GM12864 (cell line): ENCODE measurements around the gene P4HA1.
"Not testable (repeated sequence)": the region's sequence is repeated elsewhere in the genome, so short reads cannot be mapped to it uniquely, and the experiment has no call there.

Experiments
- DNase-seq: peaks from one replicate; pipeline ENCODE4 v3.0.0-alpha.2; 2011; ENCODE audit warnings: low read depth
- H3K4me3 ChIP-seq: 2 replicates; pipeline ENCODE4 v1.5.1; 2011; ENCODE audit warnings: mild to moderate bottlenecking, low read depth, low read length, control low read depth
- CTCF ChIP-seq: IDR thresholded peaks from 2 replicates; pipeline ENCODE4 v1.5.1; 2011; ENCODE audit warnings: low read depth, mild to moderate bottlenecking, moderate library complexity, low read length, control low read depth, inconsistent platforms; ENCODE audit errors: missing control alignments

Gene P4HA1

GRCh38 chr10:73044378-73045285, 52.0 kb downstream of the P4HA1 start:
- no peak for TF ChIP-seq CTCF
- no peak overlapping the region for H3K4me3 ChIP-seq
- no peak for DNase-seq

- no peak overlapping the region for H3K4me3 ChIP-seq
- TF ChIP-seq CTCF, result no peak
- no peak for DNase-seq
Observed at GRCh38 chr10:73043766-73044377, 52.8 kb downstream of the P4HA1 start.

- no peak for TF ChIP-seq CTCF
- no peak overlapping the region for H3K4me3 ChIP-seq
Observed at GRCh38 chr10:73043319-73043718, 53.3 kb downstream of the P4HA1 start.

GRCh38 chr10:73042130-73042529, 54.5 kb downstream of the P4HA1 start:
- no peak overlapping the region for H3K4me3 ChIP-seq
- TF ChIP-seq CTCF, result no peak
- DNase-seq, result no peak

More at GRCh38 chr10:73043319-73043718, 53.3 kb downstream of the P4HA1 start:
- DNase-seq, result no peak

- no peak overlapping the region for H3K4me3 ChIP-seq
- no peak for DNase-seq
- no peak for TF ChIP-seq CTCF
Observed at GRCh38 chr10:73039635-73040034, 57.0 kb downstream of the P4HA1 start.

GRCh38 chr10:73036285-73036684, 60.4 kb downstream of the P4HA1 start:
- not testable (repeated sequence) for H3K4me3 ChIP-seq, DNase-seq

GRCh38 chr10:73032536-73032935, 64.1 kb downstream of the P4HA1 start:
- no peak for DNase-seq
- H3K4me3 ChIP-seq, result no peak overlapping the region
- no peak for TF ChIP-seq CTCF

GRCh38 chr10:73026623-73027022, 70.0 kb downstream of the P4HA1 start:
- H3K4me3 ChIP-seq, DNase-seq: not testable (repeated sequence)

- not testable (repeated sequence) for DNase-seq, H3K4me3 ChIP-seq
Observed at GRCh38 chr10:73023455-73024070, 73.1 kb downstream of the P4HA1 start.

GRCh38 chr10:73022961-73023360, 73.7 kb downstream of the P4HA1 start:
- not testable (repeated sequence) for DNase-seq, H3K4me3 ChIP-seq
